NOMO-1 treated with DMSO at 0.1 percent for 48 hours (cell line): Measurements from ENCODE around the gene TARBP2.
"Not testable (repeated sequence)": the region's sequence is repeated elsewhere in the genome, so short reads cannot be mapped to it uniquely, and the experiment has no call there.

Experiments
- DNase-seq: peaks from one replicate; lab custom pipeline; 2025; ENCODE audit not compliant: unreplicated experiment; lab: John Stamatoyannopoulos, UW

TARBP2 gene

DNA sequence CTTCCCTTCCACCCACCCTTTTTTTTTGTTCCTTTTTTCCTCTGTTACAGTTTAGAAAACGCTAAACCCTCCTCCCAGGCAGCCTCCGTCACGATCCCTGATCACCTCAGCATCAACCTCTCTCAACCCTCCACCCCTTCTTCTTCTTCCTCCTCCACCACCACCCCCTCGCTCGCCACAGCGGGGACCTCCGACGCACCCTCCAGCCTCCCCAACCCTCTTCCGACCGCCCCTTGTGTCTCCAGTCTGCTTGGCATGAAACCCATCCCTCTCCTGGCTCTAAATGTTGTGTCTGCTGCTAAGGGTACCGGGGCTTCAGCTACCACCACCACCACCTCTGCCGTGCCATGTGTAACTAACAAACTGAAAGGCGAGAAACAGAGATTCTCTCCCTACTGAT is 26.3 kb upstream of the TARBP2 start:
- DNase-seq: no peak

DNA sequence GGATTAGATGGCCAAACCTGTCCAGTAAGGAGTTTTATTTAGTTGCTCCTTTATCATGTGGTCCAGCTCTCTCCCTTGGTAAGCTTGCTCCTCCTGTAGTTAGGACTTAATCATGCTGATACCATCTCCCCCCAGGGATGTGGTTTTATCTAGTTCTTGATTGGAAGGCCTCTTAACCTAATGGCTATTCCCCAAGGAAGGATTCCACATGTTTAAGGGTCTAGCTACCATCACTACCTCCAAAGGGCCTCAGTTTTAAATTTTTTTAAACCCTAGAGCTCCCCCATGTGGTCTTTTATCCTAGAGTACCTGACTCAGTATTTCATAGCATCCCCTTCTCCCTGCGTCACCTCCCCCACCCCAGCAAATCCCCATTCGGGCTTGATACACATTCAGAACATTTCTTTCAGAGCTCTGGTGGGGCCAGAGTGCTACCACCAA is 24.3 kb upstream of the TARBP2 start:
- DNase-seq: no peak

DNA sequence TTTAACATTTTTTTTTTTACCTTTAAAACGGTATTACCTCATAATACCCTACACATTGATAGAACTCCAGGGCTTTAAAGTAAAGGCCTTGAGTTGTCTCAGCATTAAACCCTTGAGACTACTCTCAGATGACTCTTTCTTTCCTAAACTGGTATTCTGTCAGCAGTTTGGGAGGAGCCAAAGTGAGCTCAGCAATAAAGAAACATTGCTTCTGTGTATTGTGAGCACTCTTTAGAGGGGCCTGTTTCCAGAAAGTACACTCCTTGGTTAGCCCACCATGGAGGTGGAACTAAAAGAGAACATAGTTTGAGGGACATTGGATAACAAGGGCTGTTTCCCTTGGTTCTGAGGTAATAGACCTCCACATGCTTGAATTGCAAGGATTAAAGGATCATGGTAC is 22.2 kb upstream of the TARBP2 start:
- no peak for DNase-seq

GRCh38 chr12:53479331-53479730 is 21.8 kb upstream of the TARBP2 start:
- no peak for DNase-seq

GRCh38 chr12:53480491-53481442 is 20.3 kb upstream of the TARBP2 start:
- no peak for DNase-seq

DNA sequence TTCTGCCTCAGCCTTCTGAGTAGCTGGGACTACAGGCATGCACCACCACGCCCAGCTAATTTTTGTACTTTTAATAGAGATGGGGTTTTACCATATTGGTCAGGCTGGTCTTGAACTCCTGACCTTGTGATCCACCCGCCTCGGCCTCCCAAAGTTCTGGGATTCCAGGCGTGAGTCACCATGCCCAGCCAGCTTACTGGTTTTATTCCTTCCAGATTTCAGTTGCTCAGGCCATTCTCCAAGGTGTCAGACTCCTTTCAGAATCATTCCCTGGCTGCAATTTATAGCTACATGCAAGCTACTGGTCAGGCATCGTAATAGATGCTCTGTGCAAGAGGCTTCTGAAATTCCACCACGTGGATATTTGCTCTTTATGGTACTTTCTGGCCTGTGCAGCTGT is 19.6 kb upstream of the TARBP2 start:
- not testable (repeated sequence) for DNase-seq

DNA sequence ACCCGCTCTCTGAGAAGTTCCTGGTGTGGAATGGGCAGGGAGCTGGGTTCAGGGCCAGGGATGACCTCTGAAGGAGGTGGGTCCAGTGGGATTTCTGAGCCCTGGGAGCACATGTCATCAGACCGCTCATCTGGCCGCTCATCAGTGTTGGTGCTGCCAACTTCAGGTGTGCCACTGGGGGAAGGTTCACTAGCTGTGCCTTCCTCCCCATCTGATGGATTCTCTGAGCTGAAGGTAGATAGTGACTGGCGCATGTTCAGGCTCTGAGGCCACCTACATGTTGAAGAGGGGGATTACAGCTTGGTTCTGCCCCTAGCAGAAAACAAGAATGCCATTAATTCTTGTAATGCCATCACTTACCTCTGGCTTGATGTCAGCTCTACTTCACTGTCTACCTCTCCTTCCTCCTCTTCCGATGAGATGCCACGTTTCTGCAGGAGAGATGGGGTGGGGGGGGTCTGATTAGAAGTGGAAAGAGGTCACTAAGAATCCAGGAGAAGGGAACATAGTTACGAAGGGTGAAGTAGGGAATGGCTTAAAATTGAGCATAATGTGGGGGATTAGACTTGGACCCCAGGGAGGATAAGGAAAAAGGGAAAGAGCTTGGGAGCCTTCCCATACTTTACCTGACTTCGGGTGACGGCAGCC is 19.0 kb upstream of the TARBP2 start:
- no peak for DNase-seq

- no peak for DNase-seq
Measured at GRCh38 chr12:53482626-53483168, 18.4 kb upstream of the TARBP2 start.

DNA sequence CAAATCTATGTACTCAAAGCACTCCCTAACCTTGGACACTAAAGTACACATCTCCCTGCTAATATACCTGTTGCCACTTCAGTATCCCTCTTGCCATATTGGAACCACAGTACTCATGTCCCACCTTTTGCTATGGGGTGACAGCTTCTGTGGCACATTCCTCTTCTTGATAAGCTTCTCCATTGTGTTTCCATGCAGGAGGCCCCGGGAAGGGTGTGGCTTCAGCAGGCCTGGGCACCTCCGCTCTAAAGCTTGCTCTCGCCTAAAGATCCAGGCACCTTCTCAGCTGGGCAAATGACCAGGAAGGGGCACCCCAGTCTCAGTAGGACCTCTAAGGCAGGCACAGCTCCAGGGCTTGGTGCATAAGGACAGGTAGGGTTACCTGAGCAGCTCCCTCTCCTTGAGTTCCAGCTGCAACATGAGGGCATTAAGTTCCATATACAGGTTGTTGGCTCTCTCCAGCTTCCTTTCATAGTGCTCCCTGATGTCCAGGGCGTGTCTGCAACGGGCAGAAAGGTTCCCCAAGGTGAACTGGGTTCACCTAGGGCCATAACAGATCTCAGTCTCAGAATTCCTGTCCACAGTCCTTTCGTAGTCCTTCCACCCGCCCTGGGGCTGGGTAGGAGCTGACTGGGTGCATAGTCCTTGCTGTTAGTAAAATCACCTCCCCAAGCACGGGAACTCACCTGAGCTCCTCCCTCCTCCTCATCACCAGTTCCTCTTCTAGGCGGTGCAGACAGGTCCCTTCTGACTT is 17.7 kb upstream of the TARBP2 start:
- DNase-seq: no peak

DNA sequence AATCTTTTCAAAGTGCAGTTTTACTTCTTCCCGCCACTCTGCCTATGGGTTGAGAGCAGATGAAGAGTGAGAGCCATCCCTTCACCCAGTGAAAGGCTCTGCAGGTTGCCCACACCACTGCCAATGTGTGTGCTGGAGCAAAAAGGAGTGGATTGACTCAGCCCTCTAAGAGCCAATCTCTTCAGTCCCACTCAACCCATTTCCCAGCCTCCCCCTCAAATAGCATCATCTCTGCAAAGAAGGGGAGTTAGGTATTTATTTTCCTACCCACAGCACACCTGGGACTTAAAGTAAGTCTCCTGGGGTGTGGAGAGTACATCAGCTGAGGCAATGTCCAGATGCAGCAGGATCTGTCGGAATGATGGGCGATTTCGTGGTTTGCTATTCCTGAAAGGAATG is 17.1 kb upstream of the TARBP2 start:
- no peak for DNase-seq

- DNase-seq: no peak
Measured at GRCh38 chr12:53484686-53485575, 16.2 kb upstream of the TARBP2 start.

GRCh38 chr12:53485955-53486735 is 14.9 kb upstream of the TARBP2 start:
- DNase-seq: no peak

GRCh38 chr12:53486736-53487487 is 14.2 kb upstream of the TARBP2 start:
- no peak for DNase-seq

- no peak for DNase-seq
Measured at GRCh38 chr12:53489242-53489864, 11.7 kb upstream of the TARBP2 start.

DNA sequence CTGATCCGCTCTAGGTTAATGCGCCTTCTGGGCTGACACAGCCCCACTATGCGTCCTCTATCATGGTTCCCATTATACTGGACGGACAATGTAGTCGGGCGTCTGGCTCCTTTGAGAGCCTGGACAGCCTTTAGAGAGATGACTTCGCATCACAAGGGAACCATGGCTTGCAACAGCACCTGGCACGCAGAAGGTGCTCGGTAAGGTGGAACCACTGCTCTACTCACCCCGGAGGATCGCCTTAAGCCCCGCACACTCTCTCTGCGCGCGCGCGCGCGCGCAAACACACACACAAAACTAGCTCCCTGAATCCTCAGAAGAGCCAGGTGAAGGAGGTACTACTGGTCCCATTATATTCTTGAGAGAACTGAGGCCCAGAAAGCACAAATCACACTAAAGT is 8.9 kb upstream of the TARBP2 start:
- DNase-seq: no peak

GRCh38 chr12:53492830-53493609 is 8.1 kb upstream of the TARBP2 start:
- DNase-seq: peak; percentile 82

DNA sequence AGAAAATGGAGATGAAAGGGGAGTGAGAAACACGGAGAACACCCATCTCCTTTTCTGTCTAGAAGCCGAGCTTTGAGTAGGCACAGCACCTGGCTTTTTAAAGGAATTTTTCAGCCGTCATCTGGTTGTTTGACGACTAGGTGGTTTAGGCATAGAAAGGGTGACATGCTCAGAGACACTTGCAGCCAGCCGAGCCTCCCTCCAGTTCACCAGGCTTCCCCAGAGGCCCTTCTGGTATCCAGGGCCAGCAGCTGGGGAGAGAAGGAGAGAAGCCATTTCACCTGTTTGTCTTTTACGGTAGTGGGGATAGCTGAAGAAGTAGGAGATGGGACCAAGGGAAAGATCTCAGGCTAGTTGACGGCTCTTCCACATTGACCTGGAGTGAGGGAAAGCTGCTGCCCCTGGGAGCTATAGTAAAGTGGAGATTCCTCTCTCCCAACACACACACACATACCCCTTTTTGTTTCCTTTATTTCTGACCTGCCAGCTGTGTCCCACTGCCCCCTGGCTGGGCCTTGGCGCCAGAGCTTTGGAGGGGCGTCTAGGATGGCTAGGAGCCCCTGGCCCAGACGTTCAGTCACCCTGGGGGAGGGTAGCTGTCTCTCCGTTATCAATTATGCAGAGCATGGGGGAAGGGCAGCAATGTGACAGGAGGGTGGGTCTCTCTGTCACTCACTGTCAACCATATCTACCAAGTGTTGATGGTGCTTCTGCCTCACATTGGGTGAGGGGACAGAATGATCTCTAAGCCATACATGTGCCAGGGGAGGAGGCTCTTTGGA is 7.3 kb upstream of the TARBP2 start:
- no peak for DNase-seq
